ENCODE results near the gene PRR35. TPM values are rescaled to one million over a fixed set of nuclear protein-coding genes. Genes with fewer than 3 reads are reported as not detected.

PRR35 gene
- total RNA-seq, 2 experiments from 2014 or later, result not detected

GRCh38 chr16:569445-570254, 9.5 kb downstream of the PRR35 start, which contains the start of gene PIGQ:
TSS of gene PIGQ (plus strand) at chr16:569968. CDS start at chr16:574075, 4,107 bp downstream.
- H3K36me3 Mint-ChIP-seq (ENCODE audit: low read depth), result peaks cover 4% of the 10 kb centered on the region
- peak within 1 kb of the TSS; percentile 92 for H3K4me3 Mint-ChIP-seq
- ATAC-seq (ENCODE audit: poor library complexity) (peak; percentile 77), DNase-seq (peak; percentile 37 to 84 (median 58))
- intact Hi-C loops (cut with DNase I, micrococcal nuclease), result loop anchor here (1.0 kb wide), 4 partner anchors 20 to 67 kb away; partner anchors contain the start of genes CAPN15 (in 1 of the 2), METTL26 (in 1 of the 2) and RAB40C (in 1 of the 2)
- H3K4me1 Mint-ChIP-seq (ENCODE audit: low read depth), result peaks cover 33% of the 10 kb centered on the region
- H3K27me3 Mint-ChIP-seq, result no peaks in the 10 kb centered on the region
- Histone ChIP-seq H3K4me1 (ENCODE audit: insufficient read depth, low read length) (peaks cover 55% of the 10 kb centered on the region), H3K27me3 (ENCODE audit: control insufficient read depth in 1 of 2, insufficient read depth in 2 of 2, low read length in 2 of 2) (no peaks in the 10 kb centered on the region), H3K4me3 (ENCODE audit: low read length) (peak within 1 kb of the TSS; percentile 65), H3K36me3 (ENCODE audit: insufficient read depth, low read length) (peaks cover 2% of the 10 kb centered on the region), H3K9me3 (ENCODE audit: control insufficient read depth in 1 of 2, insufficient read depth in 1 of 2, low read length in 2 of 2) (no peaks in the 10 kb centered on the region), H3K27ac (ENCODE audit: low read depth in 1 of 2, low read length in 2 of 2) (peak within 1 kb of the TSS; percentile 64 to 70)
- ChIA-PET CTCF (no interaction called here), POLR2A (interaction anchor here (1.0 to 2.4 kb wide), 4 partner anchors 19 to 98 kb away, joined by 3 to 6 read pairs (median 3); partner anchors contain the start of genes CAPN15, RAB40C and RHOT2)
- H3K9me3 Mint-ChIP-seq, result no peaks in the 10 kb centered on the region
- TF ChIP-seq, protein P1, sequence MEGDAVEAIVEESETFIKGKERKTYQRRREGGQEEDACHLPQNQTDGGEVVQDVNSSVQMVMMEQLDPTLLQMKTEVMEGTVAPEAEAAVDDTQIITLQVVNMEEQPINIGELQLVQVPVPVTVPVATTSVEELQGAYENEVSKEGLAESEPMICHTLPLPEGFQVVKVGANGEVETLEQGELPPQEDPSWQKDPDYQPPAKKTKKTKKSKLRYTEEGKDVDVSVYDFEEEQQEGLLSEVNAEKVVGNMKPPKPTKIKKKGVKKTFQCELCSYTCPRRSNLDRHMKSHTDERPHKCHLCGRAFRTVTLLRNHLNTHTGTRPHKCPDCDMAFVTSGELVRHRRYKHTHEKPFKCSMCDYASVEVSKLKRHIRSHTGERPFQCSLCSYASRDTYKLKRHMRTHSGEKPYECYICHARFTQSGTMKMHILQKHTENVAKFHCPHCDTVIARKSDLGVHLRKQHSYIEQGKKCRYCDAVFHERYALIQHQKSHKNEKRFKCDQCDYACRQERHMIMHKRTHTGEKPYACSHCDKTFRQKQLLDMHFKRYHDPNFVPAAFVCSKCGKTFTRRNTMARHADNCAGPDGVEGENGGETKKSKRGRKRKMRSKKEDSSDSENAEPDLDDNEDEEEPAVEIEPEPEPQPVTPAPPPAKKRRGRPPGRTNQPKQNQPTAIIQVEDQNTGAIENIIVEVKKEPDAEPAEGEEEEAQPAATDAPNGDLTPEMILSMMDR (IDR thresholded peaks at IDR 0.05), result no peak
- H3K27ac Mint-ChIP-seq, result peak within 1 kb of the TSS; percentile 85

GRCh38 chr16:572865-573650, 12.9 kb downstream of the PRR35 start:
- TF ChIP-seq, protein P1 (IDR thresholded peaks at IDR 0.05), result no peak
- no peaks in the 10 kb centered on the region for H3K27me3 Mint-ChIP-seq
- no peak overlapping the region for H3K27ac ChIP-seq (ENCODE audit: low read depth in 1 of 2, low read length in 2 of 2)
- no peaks in the 10 kb centered on the region for H3K9me3 ChIP-seq (ENCODE audit: control insufficient read depth in 1 of 2, insufficient read depth in 1 of 2, low read length in 2 of 2)
- no peak overlapping the region for H3K27ac Mint-ChIP-seq
- H3K4me1 ChIP-seq (ENCODE audit: insufficient read depth, low read length), result peaks cover 30% of the 10 kb centered on the region
- ATAC-seq (ENCODE audit: poor library complexity), result no peak
- H3K36me3 Mint-ChIP-seq (ENCODE audit: low read depth), result peaks cover 4% of the 10 kb centered on the region
- no peak overlapping the region for H3K4me3 ChIP-seq (ENCODE audit: low read length)
- no peaks in the 10 kb centered on the region for H3K9me3 Mint-ChIP-seq
- H3K4me1 Mint-ChIP-seq (ENCODE audit: low read depth), result peaks cover 23% of the 10 kb centered on the region
- POLR2A ChIA-PET, result no interaction called here
- H3K27me3 ChIP-seq (ENCODE audit: control insufficient read depth in 1 of 2, insufficient read depth in 2 of 2, low read length in 2 of 2), result no peaks in the 10 kb centered on the region
- intact Hi-C loops (cut with DNase I, micrococcal nuclease), result no loop called here
- H3K4me3 Mint-ChIP-seq, result no peak overlapping the region
- DNase-seq, result no peak
- CTCF ChIA-PET, result no interaction called here
- H3K36me3 ChIP-seq (ENCODE audit: insufficient read depth, low read length), result peaks cover 6% of the 10 kb centered on the region

DNA sequence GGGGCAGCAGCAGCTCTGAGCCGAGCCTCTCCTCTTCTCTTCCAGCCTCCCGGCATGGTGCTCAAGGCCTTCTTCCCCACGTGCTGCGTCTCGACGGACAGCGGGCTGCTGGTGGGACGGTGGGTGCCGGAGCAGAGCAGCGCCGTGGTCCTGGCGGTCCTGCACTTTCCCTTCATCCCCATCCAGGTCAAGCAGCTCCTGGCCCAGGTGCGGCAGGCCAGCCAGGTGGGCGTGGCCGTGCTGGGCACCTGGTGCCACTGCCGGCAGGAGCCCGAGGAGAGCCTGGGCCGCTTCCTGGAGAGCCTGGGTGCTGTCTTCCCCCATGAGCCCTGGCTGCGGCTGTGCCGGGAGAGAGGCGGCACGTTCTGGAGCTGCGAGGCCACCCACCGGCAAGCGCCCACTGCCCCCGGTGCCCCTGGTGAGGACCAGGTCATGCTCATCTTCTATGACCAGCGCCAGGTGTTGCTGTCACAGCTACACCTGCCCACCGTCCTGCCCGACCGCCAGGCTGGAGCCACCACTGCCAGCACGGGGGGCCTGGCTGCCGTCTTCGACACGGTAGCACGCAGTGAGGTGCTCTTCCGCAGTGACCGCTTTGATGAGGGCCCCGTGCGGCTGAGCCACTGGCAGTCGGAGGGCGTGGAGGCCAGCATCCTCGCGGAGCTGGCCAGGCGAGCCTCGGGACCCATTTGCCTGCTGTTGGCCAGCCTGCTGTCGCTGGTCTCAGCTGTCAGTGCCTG, 14.0 kb downstream of the PRR35 start:
- no peaks in the 10 kb centered on the region for H3K27me3 ChIP-seq (ENCODE audit: control insufficient read depth in 1 of 2, insufficient read depth in 2 of 2, low read length in 2 of 2)
- no peak overlapping the region for H3K27ac ChIP-seq (ENCODE audit: low read depth in 1 of 2, low read length in 2 of 2)
- Mint-ChIP-seq H3K4me1 (ENCODE audit: low read depth) (peaks cover 19% of the 10 kb centered on the region), H3K36me3 (ENCODE audit: low read depth) (peaks cover 4% of the 10 kb centered on the region), H3K9me3 (no peaks in the 10 kb centered on the region), H3K27ac (no peak overlapping the region), H3K4me3 (no peak overlapping the region), H3K27me3 (no peaks in the 10 kb centered on the region)
- no peaks in the 10 kb centered on the region for H3K9me3 ChIP-seq (ENCODE audit: control insufficient read depth in 1 of 2, insufficient read depth in 1 of 2, low read length in 2 of 2)
- H3K4me3 ChIP-seq (ENCODE audit: low read length), result no peak overlapping the region
- intact Hi-C loops (cut with DNase I, micrococcal nuclease), result no loop called here
- TF ChIP-seq, protein P1 (IDR thresholded peaks at IDR 0.05), result no peak
- no peak for ATAC-seq (ENCODE audit: poor library complexity)
- DNase-seq, result no peak
- peaks cover 6% of the 10 kb centered on the region for H3K36me3 ChIP-seq (ENCODE audit: insufficient read depth, low read length)
- POLR2A ChIA-PET, result no interaction called here
- CTCF ChIA-PET, result no interaction called here
- H3K4me1 ChIP-seq (ENCODE audit: insufficient read depth, low read length), result peaks cover 22% of the 10 kb centered on the region

Data from CD4-positive, alpha-beta T cell (primary cell).